HCT116 (cell line): ENCODE results near the gene CDK5RAP2. TPM values are rescaled to one million over a fixed set of nuclear protein-coding genes. Genes with fewer than 3 reads are reported as not detected.

ENCODE experiments used
- ATAC-seq: fragments of 200-7000 bp; cut with Tn5 transposase; 2 replicates; pipeline ENCODE4 v1.9.1; 2020; ENCODE audit warnings: mild to moderate bottlenecking, moderate library complexity
- BruUV-seq: library from RNA; stranded (reverse); fragments of 400-500 nt; replicated peaks from 2 replicates; lab custom pipeline; 2021; lab: Mats Ljungman, UMichigan
- CTCF ChIA-PET: fragments of 300-600 bp; sonication (Branson Sonifier 250); formaldehyde crosslinking; loops from one replicate; lab custom pipeline; 2021; ENCODE audit warnings: antibody characterized with exemption; lab: Charles Lee
- POLR2A ChIA-PET: fragments of 300-600, 350-600 bp; sonication (Branson Sonifier 250); formaldehyde crosslinking; loops from one replicate; lab custom pipeline; 2021; ENCODE audit warnings: antibody characterized with exemption; lab: Charles Lee
- RAD21 ChIA-PET, 2 experiments: fragments of 300-600 bp; sonication (Branson Sonifier 250); formaldehyde crosslinking; loops; one replicate each; lab custom pipeline; 2023; ENCODE audit warnings: low total read pairs in 2 of 2; ENCODE audit not compliant: uncharacterized antibody in 2 of 2, unreplicated experiment in 2 of 2, low non-redundant PET in 1 of 2; lab: Charles Lee
- DNase-seq: peaks from one replicate; pipeline ENCODE4 v3.0.0-alpha.2; 2010; ENCODE audit warnings: low read depth, low spot score
- H2AFZ ChIP-seq: fragments of 200-600 bp; shearing (Covaris generic), sonication (generic); 2 replicates; pipeline ENCODE4 v1.6.1; 2017; ENCODE audit warnings: low read depth, mixed run types, mixed read lengths, antibody characterized with exemption, low read length; ENCODE audit not compliant: poor library complexity, severe bottlenecking
- H3K27ac ChIP-seq: 2 replicates; pipeline ENCODE4 v1.5.1; 2012; ENCODE audit warnings: low read depth, low read length
- H3K27me3 ChIP-seq: fragments of 200-600 bp; sonication (generic); 2 replicates; pipeline ENCODE4 v1.6.1; 2016; ENCODE audit warnings: mixed run types, low read length, mixed read lengths; ENCODE audit not compliant: insufficient read depth
- H3K36me3 ChIP-seq, 2 experiments: fragments of 200-500 bp in 1 of 2; fragments of 200-600 bp in 1 of 2; sonication (Bioruptor generic) in 1 of 2; sonication (generic) in 1 of 2; 2 replicates each; pipeline versions ENCODE4 v1.5.1 to v1.6.1; 2014 to 2016; ENCODE audit warnings: low read length in 2 of 2, inconsistent platforms in 1 of 2, mixed read lengths in 1 of 2, mixed run types in 1 of 2; ENCODE audit not compliant: insufficient read depth in 2 of 2, control insufficient read depth in 1 of 2
- H3K4me1 ChIP-seq, 2 experiments: fragments of 200-600 bp in 1 of 2; sonication (generic) in 1 of 2; 2 replicates each; pipeline versions ENCODE4 v1.5.1 to v1.6.1; 2012 to 2017; ENCODE audit warnings: low read length in 2 of 2, inconsistent platforms in 1 of 2, mild to moderate bottlenecking in 1 of 2, mixed read lengths in 1 of 2, mixed run types in 1 of 2, moderate library complexity in 1 of 2; ENCODE audit not compliant: insufficient read depth in 2 of 2, control insufficient read depth in 1 of 2
- H3K4me2 ChIP-seq: fragments of 200-600 bp; sonication (generic); 2 replicates; pipeline ENCODE4 v1.6.1; 2017; ENCODE audit warnings: mixed run types, low read length, mixed read lengths
- H3K4me3 ChIP-seq, 2 experiments: fragments of 200-600 bp in 1 of 2; sonication (generic) in 1 of 2; replicated peaks in 1 of 2; 2 replicates each; pipeline ENCODE4 v1.5.1; 2011 to 2016; ENCODE audit warnings: low read length in 2 of 2, control low read depth in 1 of 2, low read depth in 1 of 2, mild to moderate bottlenecking in 1 of 2, mixed read lengths in 1 of 2, mixed run types in 1 of 2
- H3K79me2 ChIP-seq: fragments of 200-600 bp; sonication (generic); 2 replicates; pipeline ENCODE4 v1.6.1; 2017; ENCODE audit warnings: mild to moderate bottlenecking, mixed run types, low read length, moderate library complexity, mixed read lengths; ENCODE audit not compliant: insufficient read depth
- H3K9ac ChIP-seq: fragments of 200-600 bp; sonication (generic); 2 replicates; pipeline ENCODE4 v1.6.1; 2016; ENCODE audit warnings: low read length, mixed read lengths
- H3K9me2 ChIP-seq: fragments of 200-600 bp; sonication (generic), shearing (Covaris generic); 2 replicates; pipeline ENCODE4 v1.6.1; 2017; ENCODE audit warnings: mixed run types, mild to moderate bottlenecking, moderate library complexity; ENCODE audit not compliant: insufficient read depth
- H3K9me3 ChIP-seq, 2 experiments: fragments of 200-500 bp in 1 of 2; fragments of 200-600 bp in 1 of 2; sonication (Bioruptor generic) in 1 of 2; sonication (generic) in 1 of 2; 2 replicates each; pipeline ENCODE4 v1.6.1; 2014 to 2017; ENCODE audit warnings: low read length in 2 of 2, mixed read lengths in 2 of 2, inconsistent platforms in 1 of 2, low read depth in 1 of 2, mild to moderate bottlenecking in 1 of 2, mixed run types in 1 of 2, moderate library complexity in 1 of 2; ENCODE audit not compliant: control insufficient read depth in 1 of 2, insufficient read depth in 1 of 2
- H4K20me1 ChIP-seq: fragments of 200-600 bp; sonication (generic), shearing (Covaris generic); 2 replicates; pipeline ENCODE4 v1.6.1; 2017; ENCODE audit warnings: mixed run types, mild to moderate bottlenecking, moderate library complexity; ENCODE audit not compliant: insufficient read depth
- CBX3 ChIP-seq: IDR thresholded peaks from 2 replicates; pipeline ENCODE4 v1.6.1; 2012; ENCODE audit warnings: low read depth
- CEBPB ChIP-seq: IDR thresholded peaks from 2 replicates; pipeline ENCODE4 v1.6.1; 2012; ENCODE audit warnings: low read depth
- CTCF ChIP-seq, 3 experiments: fragments of 200-600 bp in 1 of 3; sonication (generic) in 1 of 3; IDR thresholded peaks in 2 of 3; conservative IDR thresholded peaks in 1 of 3; 2 replicates each; pipeline ENCODE4 v1.5.1; 2012 to 2017; ENCODE audit warnings: low read depth in 2 of 3, low read length in 2 of 3, antibody characterized with exemption in 1 of 3, borderline replicate concordance in 1 of 3, control low read depth in 1 of 3, mild to moderate bottlenecking in 1 of 3, mixed read lengths in 1 of 3, mixed run types in 1 of 3, moderate library complexity in 1 of 3; ENCODE audit not compliant: insufficient read depth in 1 of 3
- EGR1 ChIP-seq: IDR thresholded peaks from 2 replicates; pipeline ENCODE4 v1.6.1; 2012; ENCODE audit warnings: low read depth
- ELF1 ChIP-seq: IDR thresholded peaks from 2 replicates; pipeline ENCODE4 v1.6.1; 2012; ENCODE audit warnings: low read depth, borderline replicate concordance
- EZH2 ChIP-seq: fragments of 200-600 bp; sonication (generic); IDR thresholded peaks from 2 replicates; pipeline ENCODE4 v1.6.1; 2017; ENCODE audit warnings: antibody characterized with exemption, mixed run types
- EZH2phosphoT487 ChIP-seq: fragments of 200-600 bp; IDR thresholded peaks from 2 replicates; pipeline ENCODE4 v1.6.1; 2018; ENCODE audit warnings: antibody characterized with exemption, borderline replicate concordance
- FOSL1 ChIP-seq: IDR thresholded peaks from 2 replicates; pipeline ENCODE4 v1.6.1; 2012; ENCODE audit warnings: low read depth
- JUND ChIP-seq: IDR thresholded peaks from 2 replicates; pipeline ENCODE4 v1.6.1; 2012
- MAX ChIP-seq: IDR thresholded peaks from 2 replicates; pipeline ENCODE4 v1.6.1; 2012
- POLR2A ChIP-seq: IDR thresholded peaks from 2 replicates; pipeline ENCODE4 v1.7.0; 2011; ENCODE audit warnings: borderline replicate concordance; ENCODE audit not compliant: insufficient read depth, insufficient read length; ENCODE audit errors: extremely low read depth
- POLR2AphosphoS5 ChIP-seq: IDR thresholded peaks from 2 replicates; pipeline ENCODE4 v1.6.1; 2011; ENCODE audit warnings: mild to moderate bottlenecking, low read depth, low read length, moderate library complexity
- RAD21 ChIP-seq: IDR thresholded peaks from 2 replicates; pipeline ENCODE4 v1.6.1; 2012; ENCODE audit warnings: low read depth, mild to moderate bottlenecking
- SIN3A ChIP-seq: IDR thresholded peaks from 2 replicates; pipeline ENCODE4 v1.6.1; 2012; ENCODE audit warnings: low read depth
- SP1 ChIP-seq: IDR thresholded peaks from 2 replicates; pipeline ENCODE4 v1.6.1; 2012; ENCODE audit warnings: low read depth
- TCF7L2 ChIP-seq: IDR thresholded peaks from 2 replicates; pipeline ENCODE4 v1.7.0; 2011; ENCODE audit warnings: borderline replicate concordance, inconsistent platforms; ENCODE audit not compliant: insufficient read depth, insufficient read length; ENCODE audit errors: extremely low read depth
- ZFX ChIP-seq: fragments of 450-650 bp; IDR thresholded peaks from 2 replicates; pipeline ENCODE4 v1.6.1; 2017
- ZNF274 ChIP-seq: fragments of 200-500 bp; sonication (Bioruptor generic); IDR thresholded peaks from 2 replicates; pipeline ENCODE4 v1.6.1; 2014; ENCODE audit warnings: mild to moderate bottlenecking, low read depth, low read length, inconsistent platforms
- intact Hi-C: fragments of 100-400 bp; cut with micrococcal nuclease; formaldehyde crosslinking; loops from 2 replicates; pipeline ENCODE4 v1.10.0; 2022
- total RNA-seq: library from RNA; stranded (reverse); gene quantifications from one replicate; pipeline ENCODE4 v1.2.1, GENCODE V29; 2021; ENCODE audit not compliant: unreplicated experiment
- TF ChIP-seq, protein P1 (sequence below): IDR thresholded peaks from 2 replicates; pipeline ENCODE4 v1.6.1; 2011; ENCODE audit warnings: mild to moderate bottlenecking, low read length, moderate library complexity; ENCODE audit not compliant: insufficient replicate concordance; ENCODE audit errors: extremely low read depth

Gene CDK5RAP2
- total RNA-seq, 1 experiment from 2014 or later, result 56.2 TPM

DNA sequence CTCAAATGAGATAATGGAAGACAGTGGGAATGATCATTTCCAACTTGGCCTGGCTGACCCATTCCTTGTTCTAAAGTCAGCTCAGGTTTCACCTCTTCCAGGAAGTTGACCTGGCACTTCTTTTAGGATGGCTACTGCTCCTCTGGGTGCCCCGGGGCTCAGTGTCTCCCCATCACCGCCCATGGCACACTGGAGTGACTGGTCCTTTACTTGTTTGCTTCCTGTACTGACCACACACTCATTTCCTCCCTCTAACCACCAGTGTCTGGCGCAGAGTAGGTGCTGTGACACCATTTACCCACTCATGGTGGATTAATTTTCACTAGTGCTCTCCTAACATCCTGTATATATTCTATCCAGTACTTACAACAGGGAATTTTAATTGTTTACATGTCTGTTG is 183.5 kb downstream of the CDK5RAP2 start:
- POLR2A ChIA-PET, result no interaction called here
- no peak overlapping the region for H3K27ac ChIP-seq
- CTCF ChIA-PET, result no interaction called here
- no peaks in the 10 kb centered on the region for H3K9me3 ChIP-seq
- H3K79me2 ChIP-seq, result no peaks in the 10 kb centered on the region
- H3K9me2 ChIP-seq, result no peaks in the 10 kb centered on the region
- no peak overlapping the region for H3K4me2 ChIP-seq
- H3K36me3 ChIP-seq, result peaks cover 24% of the 10 kb centered on the region in 2 experiments; a peak in 3 of 4 replicates
- no peak overlapping the region for H3K9ac ChIP-seq
- no peak for ATAC-seq
- no peak for DNase-seq
- no peaks in the 10 kb centered on the region for H3K27me3 ChIP-seq
- no peak overlapping the region for H3K4me3 ChIP-seq
- intact Hi-C loops, result no loop called here
- BruUV-seq, result no TSS peak
- RAD21 ChIA-PET, result no interaction called here
- TF ChIP-seq CBX3 (no peak), CTCF (IDR thresholded peaks at IDR 0.05 in 2 of 3, conservative IDR thresholded peaks at IDR 0.05 in 1 of 3; ENCODE audit: borderline replicate concordance in 1 of 3, insufficient read depth in 1 of 3, low read depth in 2 of 3, low read length in 2 of 3) (no peak), EGR1 (no peak), SP1 (no peak), RAD21 (no peak), SIN3A (no peak), MAX (no peak), POLR2AphosphoS5 (no peak), ELF1 (no peak), CEBPB (no peak), JUND (no peak), POLR2A (no peak), ZNF274 (no peak), ZFX (no peak), FOSL1 (no peak), TCF7L2 (no peak), EZH2 (no peak), EZH2phosphoT487 (no peak)
- TF ChIP-seq, protein P1, sequence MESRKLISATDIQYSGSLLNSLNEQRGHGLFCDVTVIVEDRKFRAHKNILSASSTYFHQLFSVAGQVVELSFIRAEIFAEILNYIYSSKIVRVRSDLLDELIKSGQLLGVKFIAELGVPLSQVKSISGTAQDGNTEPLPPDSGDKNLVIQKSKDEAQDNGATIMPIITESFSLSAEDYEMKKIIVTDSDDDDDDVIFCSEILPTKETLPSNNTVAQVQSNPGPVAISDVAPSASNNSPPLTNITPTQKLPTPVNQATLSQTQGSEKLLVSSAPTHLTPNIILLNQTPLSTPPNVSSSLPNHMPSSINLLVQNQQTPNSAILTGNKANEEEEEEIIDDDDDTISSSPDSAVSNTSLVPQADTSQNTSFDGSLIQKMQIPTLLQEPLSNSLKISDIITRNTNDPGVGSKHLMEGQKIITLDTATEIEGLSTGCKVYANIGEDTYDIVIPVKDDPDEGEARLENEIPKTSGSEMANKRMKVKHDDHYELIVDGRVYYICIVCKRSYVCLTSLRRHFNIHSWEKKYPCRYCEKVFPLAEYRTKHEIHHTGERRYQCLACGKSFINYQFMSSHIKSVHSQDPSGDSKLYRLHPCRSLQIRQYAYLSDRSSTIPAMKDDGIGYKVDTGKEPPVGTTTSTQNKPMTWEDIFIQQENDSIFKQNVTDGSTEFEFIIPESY, result no peak
- no peak overlapping the region for H2AFZ ChIP-seq
- H3K4me1 ChIP-seq, result no peaks in the 10 kb centered on the region
- H4K20me1 ChIP-seq, result no peaks in the 10 kb centered on the region
